NT2/D1 (cell line): Measurements from ENCODE around the gene GRM2.

Experiments
- DNase-seq: peaks from one replicate; pipeline ENCODE4 v3.0.0-alpha.2; 2011; ENCODE audit warnings: low read depth, low spot score
- H3K27me3 ChIP-seq: 2 replicates; pipeline ENCODE4 v1.6.0; 2011; ENCODE audit warnings: mild to moderate bottlenecking; ENCODE audit not compliant: insufficient read length, insufficient read depth
- H3K36me3 ChIP-seq: 2 replicates; pipeline ENCODE4 v1.6.1; 2011; ENCODE audit warnings: mild to moderate bottlenecking, low read length, mixed read lengths; ENCODE audit not compliant: insufficient read depth, insufficient read length
- H3K4me1 ChIP-seq: 2 replicates; pipeline ENCODE4 v1.5.1; 2011; ENCODE audit not compliant: insufficient read depth, insufficient read length
- H3K4me3 ChIP-seq: 2 replicates; pipeline ENCODE4 v1.5.1; 2011; ENCODE audit warnings: low read depth; ENCODE audit not compliant: insufficient read length
- H3K9ac ChIP-seq: 2 replicates; pipeline ENCODE4 v1.6.0; 2011; ENCODE audit warnings: low read depth; ENCODE audit not compliant: insufficient read length
- H3K9me3 ChIP-seq: 2 replicates; pipeline ENCODE4 v1.5.1; 2011; ENCODE audit warnings: mild to moderate bottlenecking, low read length; ENCODE audit not compliant: insufficient read depth
- SUZ12 ChIP-seq: IDR thresholded peaks from 2 replicates; pipeline ENCODE4 v1.6.1; 2011; ENCODE audit not compliant: insufficient read length, insufficient read depth; ENCODE audit errors: extremely low read depth
- YY1 ChIP-seq: IDR thresholded peaks from 2 replicates; pipeline ENCODE4 v1.6.1; 2011; ENCODE audit not compliant: insufficient read length, insufficient read depth
- ZNF274 ChIP-seq: IDR thresholded peaks from 2 replicates; pipeline ENCODE4 v1.6.1; 2011; ENCODE audit warnings: mild to moderate bottlenecking, low read depth, low read length

GRM2 gene

GRCh38 chr3:51706788-51707731 is at the start of gene GRM2:
Gene GRM2, plus strand, starts transcription at chr3:51707068. Its CDS starts 1,916 bp downstream, at chr3:51708984.
- Histone ChIP-seq H3K36me3 (peaks cover 6% of the 10 kb centered on the region), H3K4me1 (peaks cover 30% of the 10 kb centered on the region), H3K9me3 (no peaks in the 10 kb centered on the region), H3K27me3 (peaks cover 37% of the 10 kb centered on the region), H3K9ac (peak within 1 kb of the TSS; percentile 73), H3K4me3 (peak within 1 kb of the TSS; percentile 60)
- TF ChIP-seq SUZ12 (no peak), YY1 (no peak), ZNF274 (no peak)
- DNase-seq: peak; percentile 90

DNA sequence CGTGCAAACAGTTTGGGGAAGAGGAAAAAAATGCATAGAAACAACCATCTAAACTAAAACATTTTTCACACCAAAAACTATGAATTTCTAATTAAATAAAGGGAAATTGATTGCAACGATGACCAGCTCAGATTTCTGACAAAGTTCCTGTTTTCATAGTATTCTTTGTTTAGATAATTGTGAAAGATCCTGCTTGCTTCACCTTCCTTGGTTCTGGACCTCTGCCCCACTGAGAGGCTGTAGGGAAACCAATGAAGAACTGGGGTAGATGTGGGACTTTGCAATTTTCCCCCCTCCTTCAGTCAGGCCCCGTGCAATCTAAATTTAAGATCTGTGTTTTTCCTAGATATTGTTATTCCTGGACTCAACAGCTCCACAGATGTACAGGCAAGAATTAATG is 49.6 kb upstream of the GRM2 start:
- Histone ChIP-seq H3K9ac (no peak overlapping the region), H3K36me3 (peaks cover 75% of the 10 kb centered on the region), H3K4me3 (no peak overlapping the region), H3K4me1 (no peaks in the 10 kb centered on the region), H3K27me3 (no peaks in the 10 kb centered on the region), H3K9me3 (no peaks in the 10 kb centered on the region)
- no peak for DNase-seq
- TF ChIP-seq YY1: no peak
- TF ChIP-seq ZNF274: no peak
- no peak for TF ChIP-seq SUZ12

DNA sequence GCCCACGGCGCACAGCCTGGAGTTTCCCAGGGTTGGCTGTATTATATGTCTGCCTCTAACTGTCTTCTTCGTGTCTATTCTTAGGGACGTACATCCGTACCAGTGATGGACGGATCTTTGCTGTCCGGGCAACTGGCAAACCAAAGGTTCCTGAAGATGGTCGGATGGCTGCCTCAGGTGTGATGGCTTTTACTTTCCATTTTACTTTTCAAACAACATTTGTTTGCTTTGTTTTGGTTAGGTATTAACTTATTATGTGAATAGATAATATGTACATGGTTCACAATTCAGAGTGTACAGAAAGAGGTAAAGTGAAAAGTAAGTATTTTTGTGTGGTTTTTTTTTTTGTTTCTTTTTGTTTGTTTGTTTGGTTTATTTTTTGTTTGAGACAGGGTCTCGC is 46.9 kb upstream of the GRM2 start:
- H3K9ac ChIP-seq: no peak overlapping the region
- DNase-seq: no peak
- no peak overlapping the region for H3K4me3 ChIP-seq
- no peaks in the 10 kb centered on the region for H3K27me3 ChIP-seq
- H3K9me3 ChIP-seq: no peaks in the 10 kb centered on the region
- H3K4me1 ChIP-seq: no peaks in the 10 kb centered on the region
- peaks cover 86% of the 10 kb centered on the region for H3K36me3 ChIP-seq
- no peak for TF ChIP-seq ZNF274
- no peak for TF ChIP-seq SUZ12
- no peak for TF ChIP-seq YY1

DNA sequence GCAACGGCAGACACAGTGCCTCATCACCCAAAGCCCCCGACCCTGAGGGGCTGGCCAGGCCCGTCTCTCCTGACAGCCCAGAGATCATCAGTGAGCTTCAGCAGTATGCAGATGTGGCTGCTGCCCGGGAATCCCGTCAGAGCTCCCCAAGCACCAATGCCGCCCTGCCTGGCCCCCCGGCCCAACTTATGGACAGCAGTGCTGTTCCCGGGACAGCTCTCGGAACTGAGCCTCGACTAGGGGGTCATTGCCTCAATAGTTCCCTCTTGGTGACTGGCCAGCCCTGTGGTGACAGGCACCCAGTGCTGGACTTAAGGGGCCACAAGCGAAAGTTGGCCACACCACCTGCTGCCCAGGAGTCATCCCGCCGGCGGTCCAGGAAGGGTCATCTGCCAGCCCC is 44.4 kb upstream of the GRM2 start:
- H3K36me3 ChIP-seq: peaks cover 76% of the 10 kb centered on the region
- H3K27me3 ChIP-seq: no peaks in the 10 kb centered on the region
- no peaks in the 10 kb centered on the region for H3K9me3 ChIP-seq
- H3K4me3 ChIP-seq: no peak overlapping the region
- no peak for TF ChIP-seq ZNF274
- TF ChIP-seq SUZ12: no peak
- no peak for DNase-seq
- H3K4me1 ChIP-seq: peaks cover 2% of the 10 kb centered on the region
- H3K9ac ChIP-seq: no peak overlapping the region

DNA sequence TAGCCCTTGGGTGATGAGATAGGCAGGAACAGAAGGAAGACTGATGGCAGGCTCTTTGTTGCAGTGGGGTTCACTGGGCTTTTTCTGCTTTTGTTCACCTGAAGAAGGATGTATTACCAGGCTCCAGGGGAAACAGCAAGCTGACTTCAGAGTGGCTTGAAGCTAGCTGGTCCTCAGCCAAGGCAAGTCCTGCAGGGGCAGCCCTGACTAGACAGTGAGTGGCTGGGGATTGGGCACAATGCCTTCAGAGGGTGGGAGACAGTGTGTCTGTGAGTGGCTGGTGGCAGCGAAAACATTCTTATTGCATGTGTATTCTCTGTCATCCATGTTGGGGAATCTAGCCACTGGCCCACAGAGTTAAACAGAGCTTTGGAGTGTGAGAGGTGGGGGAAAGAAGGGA is 38.1 kb upstream of the GRM2 start:
- TF ChIP-seq ZNF274 (no peak), SUZ12 (no peak), YY1 (no peak)
- no peak overlapping the region for H3K4me3 ChIP-seq
- DNase-seq: no peak
- peaks cover 24% of the 10 kb centered on the region for H3K36me3 ChIP-seq
- H3K9ac ChIP-seq: no peak overlapping the region
- peaks cover 10% of the 10 kb centered on the region for H3K4me1 ChIP-seq
- no peaks in the 10 kb centered on the region for H3K9me3 ChIP-seq
- no peaks in the 10 kb centered on the region for H3K27me3 ChIP-seq

- no peak for TF ChIP-seq SUZ12
- no peak for TF ChIP-seq ZNF274
- Histone ChIP-seq H3K9ac (peak overlapping the region; percentile 33), H3K4me3 (no peak overlapping the region), H3K36me3 (peaks cover 21% of the 10 kb centered on the region), H3K27me3 (no peaks in the 10 kb centered on the region), H3K4me1 (peaks cover 14% of the 10 kb centered on the region), H3K9me3 (no peaks in the 10 kb centered on the region)
- peak; percentile 89 for DNase-seq
Observed at GRCh38 chr3:51669241-51670052, 37.4 kb upstream of the GRM2 start.
